SK-N-SH (cell line): ENCODE measurements around the gene HOXA6. TPM values are rescaled to one million over a fixed set of nuclear protein-coding genes. Genes with fewer than 3 reads are reported as not detected.

Experiments used
- CTCF ChIA-PET: fragments of 300-600, 350-600 bp; formaldehyde crosslinking; extraction: SDS; loops from one replicate; lab custom pipeline; 2021; lab: Yijun Ruan, JAX
- POLR2A ChIA-PET: fragments of 350-600 bp; sonication (Branson Sonifier 250); formaldehyde crosslinking; extraction: SDS; loops from one replicate; lab custom pipeline; 2020; ENCODE audit warnings: antibody characterized with exemption, inconsistent platforms; lab: Yijun Ruan, JAX
- DNase-seq: peaks from one replicate; pipeline ENCODE4 v3.0.0; 2012
- H2AFZ ChIP-seq: fragments of 200-600 bp; sonication (generic); 2 replicates; pipeline ENCODE4 v1.8.1; 2016; ENCODE audit warnings: antibody characterized with exemption, mild to moderate bottlenecking, low read depth
- H3F3A ChIP-seq: fragments of 200-600 bp; sonication (generic); replicated peaks from 2 replicates; pipeline ENCODE3; 2016; ENCODE audit warnings: antibody characterized with exemption, mild to moderate bottlenecking; ENCODE audit not compliant: insufficient read depth
- H3K27ac ChIP-seq, 2 experiments: fragments of 200-500 bp in 1 of 2; fragments of 200-600 bp in 1 of 2; sonication (Bioruptor generic) in 1 of 2; sonication (generic), shearing (Covaris generic) in 1 of 2; 2 replicates each; pipeline versions ENCODE4 v1.5.1 to v1.6.1; 2014 to 2016; ENCODE audit warnings: low read depth in 2 of 2, inconsistent platforms in 1 of 2, low read length in 1 of 2, mild to moderate bottlenecking in 1 of 2, mixed read lengths in 1 of 2
- H3K27me3 ChIP-seq: fragments of 200-600 bp; sonication (generic), shearing (Covaris generic); 2 replicates; pipeline ENCODE4 v1.6.1; 2016; ENCODE audit warnings: mixed run types; ENCODE audit not compliant: insufficient read depth
- H3K36me3 ChIP-seq, 2 experiments: fragments of 200-500 bp in 1 of 2; fragments of 200-600 bp in 1 of 2; sonication (Bioruptor generic) in 1 of 2; sonication (generic) in 1 of 2; replicated peaks in 1 of 2; 2 replicates each; pipeline versions ENCODE3 to v1.5.1; 2014 to 2016; ENCODE audit warnings: low read length in 1 of 2, mild to moderate bottlenecking in 1 of 2; ENCODE audit not compliant: insufficient read depth in 2 of 2, control insufficient read depth in 1 of 2
- H3K4me1 ChIP-seq, 2 experiments: fragments of 200-500 bp in 1 of 2; fragments of 200-600 bp in 1 of 2; sonication (Bioruptor generic) in 1 of 2; sonication (generic), shearing (Covaris generic) in 1 of 2; 2 replicates each; pipeline versions ENCODE4 v1.5.1 to v1.6.1; 2014 to 2016; ENCODE audit warnings: low read depth in 1 of 2, low read length in 1 of 2, mixed run types in 1 of 2; ENCODE audit not compliant: insufficient read depth in 2 of 2, control insufficient read depth in 1 of 2
- H3K4me2 ChIP-seq: fragments of 200-600 bp; sonication (generic), shearing (Covaris generic); 2 replicates; pipeline ENCODE4 v1.6.1; 2017; ENCODE audit warnings: mixed run types
- H3K4me3 ChIP-seq, 2 experiments: fragments of 200-500 bp in 1 of 2; fragments of 200-600 bp in 1 of 2; sonication (Bioruptor generic) in 1 of 2; sonication (generic), shearing (Covaris generic) in 1 of 2; 2 replicates each; pipeline versions ENCODE4 v1.5.1 to v1.8.1; 2014 to 2016; ENCODE audit warnings: low read depth in 2 of 2, inconsistent platforms in 1 of 2, low read length in 1 of 2, mild to moderate bottlenecking in 1 of 2, mixed read lengths in 1 of 2, moderate library complexity in 1 of 2
- H3K79me2 ChIP-seq: fragments of 200-600 bp; sonication (generic); 2 replicates; pipeline ENCODE4 v1.8.1; 2017; ENCODE audit warnings: mild to moderate bottlenecking; ENCODE audit not compliant: insufficient read depth
- H3K9ac ChIP-seq: fragments of 200-600 bp; sonication (generic); 2 replicates; pipeline ENCODE4 v1.6.1; 2017; ENCODE audit warnings: mixed run types
- H3K9me2 ChIP-seq: fragments of 200-600 bp; sonication (generic); 2 replicates; pipeline ENCODE4 v1.6.1; 2017; ENCODE audit warnings: mixed run types
- H3K9me3 ChIP-seq: fragments of 200-600 bp; sonication (generic); 2 replicates; pipeline ENCODE4 v1.6.1; 2017; ENCODE audit warnings: mixed run types, mild to moderate bottlenecking, moderate library complexity
- H4K20me1 ChIP-seq: fragments of 200-600 bp; sonication (generic); 2 replicates; pipeline ENCODE4 v1.6.1; 2017; ENCODE audit warnings: mild to moderate bottlenecking, mixed run types; ENCODE audit not compliant: insufficient read depth
- EP300 ChIP-seq, 2 experiments: IDR thresholded peaks; 2 replicates each; pipeline versions ENCODE4 v1.4.0 to v1.6.1; 2012; ENCODE audit warnings: borderline replicate concordance in 1 of 2, low read depth in 1 of 2, low read length in 1 of 2
- FOXJ3 ChIP-seq: sonication (generic); formaldehyde crosslinking; IDR thresholded peaks from 2 replicates; pipeline ENCODE4 v1.5.1; 2020; ENCODE audit warnings: mild to moderate bottlenecking, missing genetic modification reagents
- GABPA ChIP-seq: IDR thresholded peaks from 2 replicates; pipeline ENCODE4 v1.4.0; 2012; ENCODE audit warnings: low read depth, mild to moderate bottlenecking
- JUND ChIP-seq: IDR thresholded peaks from 2 replicates; pipeline ENCODE4 v1.4.0; 2012
- MEF2A ChIP-seq: IDR thresholded peaks from 2 replicates; pipeline ENCODE4 v1.4.0; 2012; ENCODE audit warnings: low read depth, borderline replicate concordance
- MXI1 ChIP-seq: IDR thresholded peaks from 2 replicates; pipeline ENCODE4 v1.6.1; 2012; ENCODE audit warnings: mild to moderate bottlenecking, low read depth, low read length, improper control_type of control experiment
- RXRA ChIP-seq: IDR thresholded peaks from 2 replicates; pipeline ENCODE4 v1.4.0; 2012; ENCODE audit warnings: low read depth, mild to moderate bottlenecking, borderline replicate concordance
- TEAD4 ChIP-seq: IDR thresholded peaks from 2 replicates; pipeline ENCODE4 v1.4.0; 2012; ENCODE audit warnings: mild to moderate bottlenecking, borderline replicate concordance; ENCODE audit not compliant: insufficient read depth
- USF1 ChIP-seq: IDR thresholded peaks from 2 replicates; pipeline ENCODE4 v1.4.0; 2012; ENCODE audit warnings: low read depth, borderline replicate concordance
- WGBS: methylation state at CpG from one replicate; pipeline ENCODE4 v1.1.6; 2017; ENCODE audit warnings: low lambda C conversion rate; 5-methylcytosine and 5-hydroxymethylcytosine counted together
- polyA plus RNA-seq, 3 experiments: library from polyadenylated mRNA; depleted of rRNA; stranded (reverse); fragments of >200 nt; gene quantifications; 2 replicates each; pipeline ENCODE4 v1.2.3, GENCODE V29; 2012
- TF ChIP-seq, protein P1 (sequence below): IDR thresholded peaks from 2 replicates; pipeline ENCODE4 v1.4.0; 2012; ENCODE audit warnings: low read depth
- TF ChIP-seq, protein P2 (sequence below): IDR thresholded peaks from 2 replicates; pipeline ENCODE4 v1.4.0; 2012; ENCODE audit warnings: low read depth, borderline replicate concordance
- TF ChIP-seq, protein P3 (sequence below): fragments of 150-350 bp; IDR thresholded peaks from 2 replicates; pipeline ENCODE4 v1.6.1; 2016; ENCODE audit warnings: mild to moderate bottlenecking, low read depth, low read length
- TF ChIP-seq, protein P4 (sequence below): IDR thresholded peaks from 2 replicates; pipeline ENCODE4; 2012

The HOXA6 gene
- polyA plus RNA-seq, 1 of the 3 experiments (the other 2 are of a cell fraction) = not detected

GRCh38 chr7:27128034-27128433, 19.5 kb downstream of the HOXA6 start:
- Histone ChIP-seq H3K9ac (no peak overlapping the region), H3K9me3 (no peaks in the 10 kb centered on the region), H4K20me1 (no peaks in the 10 kb centered on the region), H3K4me3 (no peak overlapping the region), H3K4me2 (no peak overlapping the region), H3K9me2 (no peaks in the 10 kb centered on the region), H3F3A (no peaks in the 10 kb centered on the region), H3K27me3 (peaks cover 88% of the 10 kb centered on the region), H2AFZ (no peak overlapping the region), H3K27ac (no peak overlapping the region), H3K36me3 (no peaks in the 10 kb centered on the region), H3K4me1 (peaks cover 0 to 4% of the 10 kb centered on the region in 2 experiments; a peak in 1 of 4 replicates), H3K79me2 (no peaks in the 10 kb centered on the region)
- POLR2A ChIA-PET = no interaction called here
- CTCF ChIA-PET = interaction anchor here (1.2 to 3.4 kb wide), 4 partner anchors 16 to 448 kb away, joined by 3 to 18 read pairs (median 6); partner anchors contain the start of gene HOXA5
- DNase-seq = no peak
- TF ChIP-seq, protein P1, sequence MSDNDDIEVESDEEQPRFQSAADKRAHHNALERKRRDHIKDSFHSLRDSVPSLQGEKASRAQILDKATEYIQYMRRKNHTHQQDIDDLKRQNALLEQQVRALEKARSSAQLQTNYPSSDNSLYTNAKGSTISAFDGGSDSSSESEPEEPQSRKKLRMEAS = no peak
- TF ChIP-seq EP300 (IDR thresholded peaks at IDR 0.05; ENCODE audit: borderline replicate concordance in 1 of 2, low read depth in 1 of 2, low read length in 1 of 2) (no peak), RXRA (no peak), FOXJ3 (no peak), MXI1 (no peak), GABPA (no peak), TEAD4 (no peak), MEF2A (no peak), USF1 (no peak), JUND (no peak)
- TF ChIP-seq, protein P2, sequence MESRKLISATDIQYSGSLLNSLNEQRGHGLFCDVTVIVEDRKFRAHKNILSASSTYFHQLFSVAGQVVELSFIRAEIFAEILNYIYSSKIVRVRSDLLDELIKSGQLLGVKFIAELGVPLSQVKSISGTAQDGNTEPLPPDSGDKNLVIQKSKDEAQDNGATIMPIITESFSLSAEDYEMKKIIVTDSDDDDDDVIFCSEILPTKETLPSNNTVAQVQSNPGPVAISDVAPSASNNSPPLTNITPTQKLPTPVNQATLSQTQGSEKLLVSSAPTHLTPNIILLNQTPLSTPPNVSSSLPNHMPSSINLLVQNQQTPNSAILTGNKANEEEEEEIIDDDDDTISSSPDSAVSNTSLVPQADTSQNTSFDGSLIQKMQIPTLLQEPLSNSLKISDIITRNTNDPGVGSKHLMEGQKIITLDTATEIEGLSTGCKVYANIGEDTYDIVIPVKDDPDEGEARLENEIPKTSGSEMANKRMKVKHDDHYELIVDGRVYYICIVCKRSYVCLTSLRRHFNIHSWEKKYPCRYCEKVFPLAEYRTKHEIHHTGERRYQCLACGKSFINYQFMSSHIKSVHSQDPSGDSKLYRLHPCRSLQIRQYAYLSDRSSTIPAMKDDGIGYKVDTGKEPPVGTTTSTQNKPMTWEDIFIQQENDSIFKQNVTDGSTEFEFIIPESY = no peak
- TF ChIP-seq, protein P3, sequence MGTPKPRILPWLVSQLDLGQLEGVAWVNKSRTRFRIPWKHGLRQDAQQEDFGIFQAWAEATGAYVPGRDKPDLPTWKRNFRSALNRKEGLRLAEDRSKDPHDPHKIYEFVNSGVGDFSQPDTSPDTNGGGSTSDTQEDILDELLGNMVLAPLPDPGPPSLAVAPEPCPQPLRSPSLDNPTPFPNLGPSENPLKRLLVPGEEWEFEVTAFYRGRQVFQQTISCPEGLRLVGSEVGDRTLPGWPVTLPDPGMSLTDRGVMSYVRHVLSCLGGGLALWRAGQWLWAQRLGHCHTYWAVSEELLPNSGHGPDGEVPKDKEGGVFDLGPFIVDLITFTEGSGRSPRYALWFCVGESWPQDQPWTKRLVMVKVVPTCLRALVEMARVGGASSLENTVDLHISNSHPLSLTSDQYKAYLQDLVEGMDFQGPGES = no peak
- TF ChIP-seq, protein P4, sequence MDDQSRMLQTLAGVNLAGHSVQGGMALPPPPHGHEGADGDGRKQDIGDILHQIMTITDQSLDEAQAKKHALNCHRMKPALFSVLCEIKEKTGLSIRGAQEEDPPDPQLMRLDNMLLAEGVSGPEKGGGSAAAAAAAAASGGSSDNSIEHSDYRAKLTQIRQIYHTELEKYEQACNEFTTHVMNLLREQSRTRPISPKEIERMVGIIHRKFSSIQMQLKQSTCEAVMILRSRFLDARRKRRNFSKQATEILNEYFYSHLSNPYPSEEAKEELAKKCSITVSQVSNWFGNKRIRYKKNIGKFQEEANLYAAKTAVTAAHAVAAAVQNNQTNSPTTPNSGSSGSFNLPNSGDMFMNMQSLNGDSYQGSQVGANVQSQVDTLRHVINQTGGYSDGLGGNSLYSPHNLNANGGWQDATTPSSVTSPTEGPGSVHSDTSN = no peak
- 7% methylated on average over 2 of the region's 2 CpGs for WGBS
